H1 (cell line): ENCODE data around the gene AHDC1. TPM values are rescaled to one million over a fixed set of nuclear protein-coding genes. Genes with fewer than 3 reads are reported as not detected.

Experiments
- BRCA1 ChIP-seq: IDR thresholded peaks from 2 replicates; pipeline ENCODE4 v1.6.1; 2012; ENCODE audit warnings: low read depth, low read length, improper control_type of control experiment
- JUND ChIP-seq: IDR thresholded peaks from 2 replicates; pipeline ENCODE4 v1.6.1; 2011; ENCODE audit warnings: mild to moderate bottlenecking, improper control_type of control experiment, low read length
- KDM4A ChIP-seq: IDR thresholded peaks from one replicate; pipeline ENCODE4 v1.7.1; 2012; ENCODE audit warnings: low read depth, mild to moderate bottlenecking, moderate library complexity, low read length, inconsistent platforms; ENCODE audit not compliant: severe bottlenecking
- KDM5A ChIP-seq: fragments of 200-600 bp; IDR thresholded peaks from 2 replicates; pipeline ENCODE4 v1.7.1; 2012; ENCODE audit warnings: mild to moderate bottlenecking, low read length, inconsistent platforms, mixed read lengths
- RBBP5 ChIP-seq: IDR thresholded peaks from 2 replicates; pipeline ENCODE4 v1.7.1; 2012; ENCODE audit warnings: low read depth, mild to moderate bottlenecking, inconsistent platforms, low read length, moderate library complexity, borderline replicate concordance
- SP1 ChIP-seq: IDR thresholded peaks from 2 replicates; pipeline ENCODE4 v1.6.1; 2011; ENCODE audit warnings: low read depth, low read length
- SP2 ChIP-seq: IDR thresholded peaks from 2 replicates; pipeline ENCODE4 v1.6.1; 2012; ENCODE audit warnings: mild to moderate bottlenecking, low read length, inconsistent platforms
- USF2 ChIP-seq: IDR thresholded peaks from 2 replicates; pipeline ENCODE4 v1.6.1; 2011; ENCODE audit warnings: low read length, improper control_type of control experiment
- polyA plus RNA-seq, 7 experiments: library from polyadenylated mRNA; depleted of rRNA in 3 of 7; stranded (reverse) in 5 of 7; unstranded in 2 of 7; fragments of >200 nt in 5 of 7; fragments of 200-250 nt in 2 of 7; gene quantifications; 1 replicate in 5 of 7; 2 replicates in 1 of 7; 4 replicates in 1 of 7; pipeline versions ENCODE4 v1.2.1 to v1.2.3, GENCODE V29; 2011 to 2013; ENCODE audit warnings: missing spikeins in 2 of 7, mixed read lengths in 2 of 7
- total RNA-seq: library from RNA; stranded (reverse); fragmentation: NEBNext Ultra II Directional; extraction: Animal tissue kit (Norgen Biotek cat#: 25700); gene quantifications from 2 replicates; pipeline ENCODE4 v1.2.1, GENCODE V29; 2021
- TF ChIP-seq, protein P1 (sequence below): fragments of 300-600 bp; sonication (generic); IDR thresholded peaks from 2 replicates; pipeline ENCODE4 v1.7.1; 2012; ENCODE audit warnings: low read length, moderate library complexity, mild to moderate bottlenecking, inconsistent platforms; ENCODE audit not compliant: insufficient replicate concordance

Gene AHDC1
- total and polyA plus RNA-seq, 2 of the 8 experiments (the other 6 are each of a cell fraction or from before 2014, with no cell fraction given), result 4.4 to 35.1 TPM

- no peak for TF ChIP-seq KDM5A
- no peak for TF ChIP-seq SP1
- no peak for TF ChIP-seq SP2
- TF ChIP-seq USF2, result no peak
- no peak for TF ChIP-seq RBBP5
- TF ChIP-seq KDM4A, result no peak
- no peak for TF ChIP-seq JUND
- no peak for TF ChIP-seq BRCA1
- TF ChIP-seq, protein P1, sequence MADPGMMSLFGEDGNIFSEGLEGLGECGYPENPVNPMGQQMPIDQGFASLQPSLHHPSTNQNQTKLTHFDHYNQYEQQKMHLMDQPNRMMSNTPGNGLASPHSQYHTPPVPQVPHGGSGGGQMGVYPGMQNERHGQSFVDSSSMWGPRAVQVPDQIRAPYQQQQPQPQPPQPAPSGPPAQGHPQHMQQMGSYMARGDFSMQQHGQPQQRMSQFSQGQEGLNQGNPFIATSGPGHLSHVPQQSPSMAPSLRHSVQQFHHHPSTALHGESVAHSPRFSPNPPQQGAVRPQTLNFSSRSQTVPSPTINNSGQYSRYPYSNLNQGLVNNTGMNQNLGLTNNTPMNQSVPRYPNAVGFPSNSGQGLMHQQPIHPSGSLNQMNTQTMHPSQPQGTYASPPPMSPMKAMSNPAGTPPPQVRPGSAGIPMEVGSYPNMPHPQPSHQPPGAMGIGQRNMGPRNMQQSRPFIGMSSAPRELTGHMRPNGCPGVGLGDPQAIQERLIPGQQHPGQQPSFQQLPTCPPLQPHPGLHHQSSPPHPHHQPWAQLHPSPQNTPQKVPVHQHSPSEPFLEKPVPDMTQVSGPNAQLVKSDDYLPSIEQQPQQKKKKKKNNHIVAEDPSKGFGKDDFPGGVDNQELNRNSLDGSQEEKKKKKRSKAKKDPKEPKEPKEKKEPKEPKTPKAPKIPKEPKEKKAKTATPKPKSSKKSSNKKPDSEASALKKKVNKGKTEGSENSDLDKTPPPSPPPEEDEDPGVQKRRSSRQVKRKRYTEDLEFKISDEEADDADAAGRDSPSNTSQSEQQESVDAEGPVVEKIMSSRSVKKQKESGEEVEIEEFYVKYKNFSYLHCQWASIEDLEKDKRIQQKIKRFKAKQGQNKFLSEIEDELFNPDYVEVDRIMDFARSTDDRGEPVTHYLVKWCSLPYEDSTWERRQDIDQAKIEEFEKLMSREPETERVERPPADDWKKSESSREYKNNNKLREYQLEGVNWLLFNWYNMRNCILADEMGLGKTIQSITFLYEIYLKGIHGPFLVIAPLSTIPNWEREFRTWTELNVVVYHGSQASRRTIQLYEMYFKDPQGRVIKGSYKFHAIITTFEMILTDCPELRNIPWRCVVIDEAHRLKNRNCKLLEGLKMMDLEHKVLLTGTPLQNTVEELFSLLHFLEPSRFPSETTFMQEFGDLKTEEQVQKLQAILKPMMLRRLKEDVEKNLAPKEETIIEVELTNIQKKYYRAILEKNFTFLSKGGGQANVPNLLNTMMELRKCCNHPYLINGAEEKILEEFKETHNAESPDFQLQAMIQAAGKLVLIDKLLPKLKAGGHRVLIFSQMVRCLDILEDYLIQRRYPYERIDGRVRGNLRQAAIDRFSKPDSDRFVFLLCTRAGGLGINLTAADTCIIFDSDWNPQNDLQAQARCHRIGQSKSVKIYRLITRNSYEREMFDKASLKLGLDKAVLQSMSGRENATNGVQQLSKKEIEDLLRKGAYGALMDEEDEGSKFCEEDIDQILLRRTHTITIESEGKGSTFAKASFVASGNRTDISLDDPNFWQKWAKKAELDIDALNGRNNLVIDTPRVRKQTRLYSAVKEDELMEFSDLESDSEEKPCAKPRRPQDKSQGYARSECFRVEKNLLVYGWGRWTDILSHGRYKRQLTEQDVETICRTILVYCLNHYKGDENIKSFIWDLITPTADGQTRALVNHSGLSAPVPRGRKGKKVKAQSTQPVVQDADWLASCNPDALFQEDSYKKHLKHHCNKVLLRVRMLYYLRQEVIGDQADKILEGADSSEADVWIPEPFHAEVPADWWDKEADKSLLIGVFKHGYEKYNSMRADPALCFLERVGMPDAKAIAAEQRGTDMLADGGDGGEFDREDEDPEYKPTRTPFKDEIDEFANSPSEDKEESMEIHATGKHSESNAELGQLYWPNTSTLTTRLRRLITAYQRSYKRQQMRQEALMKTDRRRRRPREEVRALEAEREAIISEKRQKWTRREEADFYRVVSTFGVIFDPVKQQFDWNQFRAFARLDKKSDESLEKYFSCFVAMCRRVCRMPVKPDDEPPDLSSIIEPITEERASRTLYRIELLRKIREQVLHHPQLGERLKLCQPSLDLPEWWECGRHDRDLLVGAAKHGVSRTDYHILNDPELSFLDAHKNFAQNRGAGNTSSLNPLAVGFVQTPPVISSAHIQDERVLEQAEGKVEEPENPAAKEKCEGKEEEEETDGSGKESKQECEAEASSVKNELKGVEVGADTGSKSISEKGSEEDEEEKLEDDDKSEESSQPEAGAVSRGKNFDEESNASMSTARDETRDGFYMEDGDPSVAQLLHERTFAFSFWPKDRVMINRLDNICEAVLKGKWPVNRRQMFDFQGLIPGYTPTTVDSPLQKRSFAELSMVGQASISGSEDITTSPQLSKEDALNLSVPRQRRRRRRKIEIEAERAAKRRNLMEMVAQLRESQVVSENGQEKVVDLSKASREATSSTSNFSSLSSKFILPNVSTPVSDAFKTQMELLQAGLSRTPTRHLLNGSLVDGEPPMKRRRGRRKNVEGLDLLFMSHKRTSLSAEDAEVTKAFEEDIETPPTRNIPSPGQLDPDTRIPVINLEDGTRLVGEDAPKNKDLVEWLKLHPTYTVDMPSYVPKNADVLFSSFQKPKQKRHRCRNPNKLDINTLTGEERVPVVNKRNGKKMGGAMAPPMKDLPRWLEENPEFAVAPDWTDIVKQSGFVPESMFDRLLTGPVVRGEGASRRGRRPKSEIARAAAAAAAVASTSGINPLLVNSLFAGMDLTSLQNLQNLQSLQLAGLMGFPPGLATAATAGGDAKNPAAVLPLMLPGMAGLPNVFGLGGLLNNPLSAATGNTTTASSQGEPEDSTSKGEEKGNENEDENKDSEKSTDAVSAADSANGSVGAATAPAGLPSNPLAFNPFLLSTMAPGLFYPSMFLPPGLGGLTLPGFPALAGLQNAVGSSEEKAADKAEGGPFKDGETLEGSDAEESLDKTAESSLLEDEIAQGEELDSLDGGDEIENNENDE, result no peak
Observed at GRCh38 chr1:27623327-27624212, 19.6 kb upstream of the AHDC1 start (continued).
